Neuronal stem cell (in vitro differentiated cells): Measurements from ENCODE around the gene TC2N.

Source experiments
- DNase-seq: peaks from one replicate; pipeline ENCODE4 v3.0.0-alpha.2; 2013; ENCODE audit warnings: low spot score
- H2AFZ ChIP-seq: one replicate; pipeline ENCODE4 v1.6.1; 2013; ENCODE audit warnings: mild to moderate bottlenecking, low read length, inconsistent platforms
- H2AK5ac ChIP-seq: 2 replicates; pipeline ENCODE4 v1.6.1; 2013; ENCODE audit warnings: low read depth, mild to moderate bottlenecking, inconsistent platforms, low read length, moderate library complexity, mixed read lengths
- H2BK120ac ChIP-seq: 2 replicates; pipeline ENCODE4 v1.6.1; 2013; ENCODE audit warnings: low read depth, mild to moderate bottlenecking, inconsistent platforms, low read length, moderate library complexity, mixed read lengths
- H2BK12ac ChIP-seq: one replicate; pipeline ENCODE4 v1.6.1; 2013; ENCODE audit warnings: low read length, inconsistent platforms
- H2BK15ac ChIP-seq: 2 replicates; pipeline ENCODE4 v1.6.1; 2013; ENCODE audit warnings: mild to moderate bottlenecking, low read length, inconsistent platforms, mixed read lengths
- H2BK5ac ChIP-seq: one replicate; pipeline ENCODE4 v1.6.1; 2013; ENCODE audit warnings: inconsistent platforms, mild to moderate bottlenecking, low read length, moderate library complexity
- H3K14ac ChIP-seq: one replicate; pipeline ENCODE4 v1.6.1; 2013; ENCODE audit warnings: low read length, inconsistent platforms
- H3K18ac ChIP-seq: 2 replicates; pipeline ENCODE4 v1.6.1; 2013; ENCODE audit warnings: low read length, inconsistent platforms
- H3K23ac ChIP-seq: 2 replicates; pipeline ENCODE4 v1.6.1; 2013; ENCODE audit warnings: low read depth, mild to moderate bottlenecking, mixed read lengths, low read length, inconsistent platforms; ENCODE audit not compliant: poor library complexity
- H3K27ac ChIP-seq: replicated peaks from 3 replicates; pipeline ENCODE4 v1.5.1; 2013; ENCODE audit warnings: low read length, inconsistent platforms
- H3K27me3 ChIP-seq, 3 experiments: 2 replicates each; pipeline ENCODE4 v1.6.1; 2013; ENCODE audit warnings: low read length in 3 of 3, mild to moderate bottlenecking in 2 of 3, inconsistent platforms in 1 of 3, low read depth in 1 of 3, mixed read lengths in 1 of 3, moderate library complexity in 1 of 3; ENCODE audit not compliant: control insufficient read depth in 3 of 3, insufficient read depth in 3 of 3
- H3K36me3 ChIP-seq, 2 donors: replicated peaks in 1 of 2; 2 replicates each; pipeline ENCODE4 v1.6.1; 2013; ENCODE audit warnings: low read length in 2 of 2; ENCODE audit not compliant: control insufficient read depth in 2 of 2, insufficient read depth in 2 of 2
- H3K4ac ChIP-seq: 2 replicates; pipeline ENCODE4 v1.6.1; 2013; ENCODE audit warnings: inconsistent platforms, mild to moderate bottlenecking, low read length, moderate library complexity
- H3K4me1 ChIP-seq, 2 donors: 1 replicate in 1 of 2; 2 replicates in 1 of 2; pipeline ENCODE4 v1.6.1; 2013; ENCODE audit warnings: low read length in 2 of 2, low read depth in 1 of 2; ENCODE audit not compliant: control insufficient read depth in 2 of 2, insufficient read depth in 1 of 2
- H3K4me2 ChIP-seq: one replicate; pipeline ENCODE4 v1.6.1; 2013; ENCODE audit warnings: mild to moderate bottlenecking, low read length, inconsistent platforms; ENCODE audit not compliant: insufficient read depth, poor library complexity, severe bottlenecking
- H3K4me3 ChIP-seq, 2 donors: 2 replicates each; pipeline ENCODE4 v1.5.1; 2013; ENCODE audit warnings: low read length in 2 of 2, mild to moderate bottlenecking in 2 of 2, inconsistent platforms in 1 of 2, moderate library complexity in 1 of 2
- H3K79me1 ChIP-seq: one replicate; pipeline ENCODE4 v1.6.1; 2013; ENCODE audit warnings: low read depth, mild to moderate bottlenecking, inconsistent platforms, low read length, moderate library complexity
- H3K9ac ChIP-seq: one replicate; pipeline ENCODE4 v1.6.1; 2013; ENCODE audit warnings: mild to moderate bottlenecking, low read depth, low read length, inconsistent platforms; ENCODE audit not compliant: poor library complexity
- H3K9me3 ChIP-seq, 2 donors: replicated peaks in 1 of 2; 2 replicates each; pipeline versions ENCODE3 to v1.6.1; 2013; ENCODE audit warnings: low read length in 2 of 2, mild to moderate bottlenecking in 2 of 2, inconsistent platforms in 1 of 2, low read depth in 1 of 2, mixed read lengths in 1 of 2, moderate library complexity in 1 of 2; ENCODE audit not compliant: control insufficient read depth in 2 of 2, insufficient read depth in 1 of 2
- H4K8ac ChIP-seq: one replicate; pipeline ENCODE4 v1.6.1; 2013; ENCODE audit warnings: low read depth, mild to moderate bottlenecking, inconsistent platforms, low read length, moderate library complexity
- H4K91ac ChIP-seq: one replicate; pipeline ENCODE4 v1.6.1; 2013; ENCODE audit warnings: low read length, low read depth, mild to moderate bottlenecking, inconsistent platforms; ENCODE audit not compliant: poor library complexity
- WGBS, 2 donors: extraction: QIAGEN DNeasy Blood & Tissue Kit; methylation state at CpG; one replicate each; pipeline ENCODE4 v1.1.7; 2013; ENCODE audit warnings: missing lambda C conversion rate in 2 of 2, mixed read lengths in 1 of 2; ENCODE audit not compliant: insufficient read length in 2 of 2, insufficient replicate concordance in 1 of 2; ENCODE audit errors: extremely low coverage in 2 of 2; 5-methylcytosine and 5-hydroxymethylcytosine counted together

The TC2N gene

DNA sequence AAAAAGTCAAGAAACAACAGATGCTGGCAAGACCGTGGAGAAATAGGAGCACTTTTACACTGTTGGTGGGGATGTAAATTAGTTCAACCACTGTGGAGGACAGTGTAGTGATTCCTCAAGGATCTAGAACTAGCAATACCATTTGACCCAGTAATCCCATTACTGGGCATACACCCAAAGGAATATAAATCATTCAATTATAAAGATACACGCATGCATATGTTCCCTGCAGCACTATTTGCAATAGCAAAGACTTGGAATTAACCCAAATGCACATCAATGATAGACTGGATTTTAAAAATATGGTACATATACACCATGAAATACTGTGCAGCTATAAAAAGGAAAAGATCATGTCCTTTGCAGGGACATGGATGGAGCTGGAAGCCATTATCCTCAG lies 117.5 kb downstream of the TC2N start:
- WGBS, 2 donors: no CpG with 5 or more reads among the region's 2 CpGs
- peaks cover 0 to 3% (median 0%) of the 10 kb centered on the region in 3 experiments for H3K27me3 ChIP-seq
- H3K27ac ChIP-seq: no peak overlapping the region
- H4K91ac ChIP-seq: no peak overlapping the region
- H2AFZ ChIP-seq: no peak overlapping the region
- no peaks in the 10 kb centered on the region for H3K79me1 ChIP-seq
- no peak overlapping the region for H2BK120ac ChIP-seq
- no peaks in the 10 kb centered on the region for H3K9me3 ChIP-seq
- H3K9ac ChIP-seq: no peak overlapping the region
- no peak overlapping the region for H3K4ac ChIP-seq
- no peak overlapping the region for H3K23ac ChIP-seq
- no peak overlapping the region for H4K8ac ChIP-seq
- H2BK15ac ChIP-seq: no peak overlapping the region
- no peak overlapping the region for H2BK5ac ChIP-seq
- no peak overlapping the region for H3K18ac ChIP-seq
- H2AK5ac ChIP-seq: no peak overlapping the region
- H3K4me2 ChIP-seq: no peak overlapping the region
- H3K36me3 ChIP-seq: no peaks in the 10 kb centered on the region
- no peak overlapping the region for H3K14ac ChIP-seq
- DNase-seq: no peak
- H3K4me1 ChIP-seq: no peaks in the 10 kb centered on the region
- no peak overlapping the region for H3K4me3 ChIP-seq
- no peak overlapping the region for H2BK12ac ChIP-seq

DNA sequence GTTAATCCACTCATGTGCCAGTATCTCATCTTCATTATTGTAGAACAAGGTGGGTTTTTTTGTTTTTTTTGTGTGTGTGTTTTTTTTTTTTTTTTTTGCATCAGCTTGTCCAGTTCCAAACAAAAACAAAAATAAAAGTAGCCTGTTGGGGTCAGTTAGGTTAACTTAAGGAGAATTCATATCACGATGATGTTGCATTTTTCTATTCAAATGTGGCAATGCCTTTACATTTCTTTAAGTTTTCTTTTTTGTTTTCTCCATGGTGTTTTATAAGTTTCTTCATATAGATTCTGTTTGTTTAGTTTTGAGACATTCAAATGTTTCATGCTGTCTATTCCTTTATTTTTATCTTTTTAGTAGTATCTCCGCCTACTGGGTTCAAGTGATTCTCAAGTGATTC lies 119.3 kb downstream of the TC2N start:
- no peak overlapping the region for H2AK5ac ChIP-seq
- no peak overlapping the region for H4K8ac ChIP-seq
- no peaks in the 10 kb centered on the region for H3K79me1 ChIP-seq
- no peaks in the 10 kb centered on the region for H3K9me3 ChIP-seq
- no peaks in the 10 kb centered on the region for H3K36me3 ChIP-seq
- H2BK12ac ChIP-seq: no peak overlapping the region
- H2BK15ac ChIP-seq: no peak overlapping the region
- H3K4me3 ChIP-seq: no peak overlapping the region
- no peaks in the 10 kb centered on the region for H3K27me3 ChIP-seq
- H3K9ac ChIP-seq: no peak overlapping the region
- no peak overlapping the region for H2BK120ac ChIP-seq
- DNase-seq: no peak
- H3K18ac ChIP-seq: no peak overlapping the region
- H3K27ac ChIP-seq: no peak overlapping the region
- H3K4me2 ChIP-seq: no peak overlapping the region
- no peak overlapping the region for H4K91ac ChIP-seq
- H2AFZ ChIP-seq: no peak overlapping the region
- H3K23ac ChIP-seq: no peak overlapping the region
- WGBS, 2 donors: no CpG with 5 or more reads among the region's 2 CpGs
- no peak overlapping the region for H3K14ac ChIP-seq
- H2BK5ac ChIP-seq: no peak overlapping the region
- H3K4ac ChIP-seq: no peak overlapping the region
- no peaks in the 10 kb centered on the region for H3K4me1 ChIP-seq

DNA sequence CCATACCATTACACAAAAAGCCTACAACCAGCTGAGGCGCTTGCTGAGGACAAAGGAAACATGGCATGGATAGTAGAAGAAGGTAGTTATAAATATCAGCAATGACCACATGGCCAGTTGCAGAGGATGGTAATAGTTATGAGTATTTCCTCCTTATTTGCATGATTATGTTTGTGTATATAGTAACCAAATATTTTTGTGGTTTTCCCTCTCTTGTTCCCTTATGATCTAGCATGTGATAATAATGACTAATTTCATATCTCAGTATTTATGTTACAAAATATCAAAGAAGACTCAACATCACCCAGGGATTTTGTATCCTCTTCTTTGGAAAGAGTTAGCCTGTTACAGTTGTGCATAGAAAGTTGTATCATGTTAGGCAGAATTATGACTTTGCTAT lies 122.0 kb downstream of the TC2N start:
- Histone ChIP-seq H4K91ac (no peak overlapping the region), H3K36me3 (no peaks in the 10 kb centered on the region), H4K8ac (no peak overlapping the region), H3K9me3 (no peaks in the 10 kb centered on the region), H2AK5ac (no peak overlapping the region), H3K79me1 (no peaks in the 10 kb centered on the region), H3K14ac (no peak overlapping the region), H2BK120ac (no peak overlapping the region), H2BK15ac (no peak overlapping the region), H2AFZ (no peak overlapping the region), H2BK5ac (no peak overlapping the region), H3K9ac (no peak overlapping the region), H3K27me3 (no peaks in the 10 kb centered on the region), H3K4me3 (no peak overlapping the region), H3K27ac (no peak overlapping the region), H2BK12ac (no peak overlapping the region), H3K4me1 (no peaks in the 10 kb centered on the region), H3K18ac (no peak overlapping the region), H3K4me2 (no peak overlapping the region), H3K4ac (no peak overlapping the region), H3K23ac (no peak overlapping the region)
- DNase-seq: no peak
- WGBS, 2 donors: no CpG with 5 or more reads among the region's 1 CpG

DNA sequence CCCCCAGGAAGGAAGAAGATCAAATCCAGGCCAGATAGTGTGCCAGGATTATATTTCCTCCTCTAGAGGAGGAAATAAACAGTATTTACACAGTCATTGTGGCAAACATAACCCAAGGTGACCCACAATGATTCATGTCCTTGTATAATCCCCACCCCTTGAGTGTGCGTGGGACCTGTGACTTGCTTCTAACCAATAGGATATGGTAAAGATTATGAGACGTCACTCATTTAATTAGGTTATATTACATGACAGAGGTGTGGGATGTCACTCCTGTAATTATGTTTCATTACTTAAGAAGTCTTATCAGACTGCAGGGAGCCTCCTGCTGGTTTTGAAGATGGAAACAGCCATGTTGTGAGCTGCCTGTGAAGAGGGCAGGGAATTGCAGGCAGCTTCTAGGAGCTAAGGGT lies 123.3 kb downstream of the TC2N start:
- H3K4me1 ChIP-seq: no peaks in the 10 kb centered on the region
- no peak overlapping the region for H2AK5ac ChIP-seq
- H3K9me3 ChIP-seq: no peaks in the 10 kb centered on the region
- H3K27ac ChIP-seq: no peak overlapping the region
- no peak overlapping the region for H4K91ac ChIP-seq
- no peak overlapping the region for H2AFZ ChIP-seq
- WGBS, 2 donors: no CpG with 5 or more reads among the region's 2 CpGs
- DNase-seq: no peak
- H3K36me3 ChIP-seq: no peaks in the 10 kb centered on the region
- no peak overlapping the region for H3K9ac ChIP-seq
- H3K4ac ChIP-seq: no peak overlapping the region
- H3K79me1 ChIP-seq: no peaks in the 10 kb centered on the region
- H2BK15ac ChIP-seq: no peak overlapping the region
- H2BK120ac ChIP-seq: no peak overlapping the region
- H2BK5ac ChIP-seq: no peak overlapping the region
- no peak overlapping the region for H3K23ac ChIP-seq
- H3K27me3 ChIP-seq: no peaks in the 10 kb centered on the region
- no peak overlapping the region for H2BK12ac ChIP-seq
- no peak overlapping the region for H3K14ac ChIP-seq
- H4K8ac ChIP-seq: no peak overlapping the region
- no peak overlapping the region for H3K4me3 ChIP-seq
- no peak overlapping the region for H3K4me2 ChIP-seq
- H3K18ac ChIP-seq: no peak overlapping the region
